Psoas muscle (tissue), 8 donors: ENCODE results near the gene ETFB. TPM values are rescaled to one million over a fixed set of nuclear protein-coding genes. Genes with fewer than 3 reads are reported as not detected.

Source experiments
- ATAC-seq, 4 donors: fragments of 200-7000 bp; cut with Tn5 transposase; one replicate each; pipeline ENCODE4 v1.9.1; 2020; ENCODE audit warnings: moderate library complexity in 3 of 4, mild to moderate bottlenecking in 2 of 4
- DNase-seq, 2 donors: peaks; one replicate each; pipeline ENCODE4 v3.0.0-alpha.2; 2020
- H3K27ac ChIP-seq: fragments of 200-600 bp; one replicate; pipeline ENCODE4 v1.8.0; 2022
- H3K27me3 ChIP-seq, 3 donors: fragments of 200-600 bp in 1 of 3; one replicate each; pipeline versions ENCODE4 v1.6.1 to v1.8.0; 2013 to 2022; ENCODE audit warnings: low read length in 2 of 3, mild to moderate bottlenecking in 2 of 3, moderate library complexity in 1 of 3; ENCODE audit not compliant: insufficient read depth in 3 of 3
- H3K36me3 ChIP-seq, 2 donors: fragments of 200-600 bp in 1 of 2; one replicate each; pipeline versions ENCODE4 v1.6.1 to v1.8.0; 2013 to 2022; ENCODE audit warnings: low read depth in 1 of 2, mild to moderate bottlenecking in 1 of 2, moderate library complexity in 1 of 2; ENCODE audit not compliant: insufficient read depth in 1 of 2
- H3K4me1 ChIP-seq: fragments of 200-600 bp; one replicate; pipeline ENCODE4 v1.8.0; 2022
- H3K4me3 ChIP-seq: fragments of 200-600 bp; one replicate; pipeline ENCODE4 v1.8.0; 2022; ENCODE audit warnings: mild to moderate bottlenecking
- H3K9me3 ChIP-seq: fragments of 200-600 bp; one replicate; pipeline ENCODE4 v1.8.0; 2022
- CTCF ChIP-seq: fragments of 200-600 bp; IDR thresholded peaks from one replicate; pipeline ENCODE4 v1.8.0; 2022; ENCODE audit warnings: antibody characterized with exemption
- WGBS, 3 donors: extraction: QIAGEN DNeasy Blood & Tissue Kit; methylation state at CpG; one replicate each; pipeline versions ENCODE4 v1.1.6 to v1.1.7; 2013; 5-methylcytosine and 5-hydroxymethylcytosine counted together
- intact Hi-C, 2 donors: fragments of 100-400 bp; cut with DNase I; formaldehyde crosslinking; loops; one replicate each; pipeline versions ENCODE4 v1.11.0 to v1.14.2; 2022
- polyA plus RNA-seq, 3 donors: library from polyadenylated mRNA; stranded (reverse); fragments of 200-250 nt; gene quantifications; one replicate each; pipeline ENCODE4 v1.2.3, GENCODE V29; 2013
- total RNA-seq, 4 donors: library from RNA; stranded (reverse); fragmentation: NEBNext Ultra II Directional in 2 of 4; extraction: Animal tissue kit (Norgen Biotek cat#: 25700) in 2 of 4; gene quantifications; one replicate each; pipeline versions ENCODE4 v1.2.1 to v1.2.4, GENCODE V29; 2021 to 2023
- donor health status: healthy with polysubstance abuse.
- donor health status: DM: no; HTN: no; CAD: no; lungs with moderate emphysema.
- donor health status: Bipolar disorder and iron deficiency.
- donor health status: healthy.
- donor health status: DM: yes; HTN: yes; CAD: no.
- donor health status: DM: no; HTN: no; CAD: no.
- donor health status: DM: no; HTN: no; CAD: no.
- donor health status: DM: yes; HTN: yes; CAD: no.

Gene ETFB
- total and polyA plus RNA-seq, 7 donors: 91.8 to 172 (median 151) TPM

- DNase-seq (no peak), ATAC-seq (no peak)
- no peaks in the 10 kb centered on the region for H3K27me3 ChIP-seq
- no peak for TF ChIP-seq CTCF
- H3K36me3 ChIP-seq: peaks cover 0 to 68% of the 10 kb centered on the region in 2 donors
- H3K9me3 ChIP-seq: no peaks in the 10 kb centered on the region
- intact Hi-C loops: no loop called here
- 86 to 92% (median 88%) methylated on average over 17 of the region's 17 CpGs for WGBS, 3 donors
- H3K4me1 ChIP-seq: no peaks in the 10 kb centered on the region
- no peak overlapping the region for H3K4me3 ChIP-seq
- no peak overlapping the region for H3K27ac ChIP-seq
Measured at GRCh38 chr19:51346742-51347141, 19.4 kb downstream of the ETFB start.

GRCh38 chr19:51345076-51345620, 21.0 kb downstream of the ETFB start:
- Histone ChIP-seq H3K27ac (no peak overlapping the region), H3K36me3 (peaks cover 0 to 52% of the 10 kb centered on the region in 2 donors), H3K9me3 (no peaks in the 10 kb centered on the region), H3K4me1 (no peaks in the 10 kb centered on the region), H3K27me3 (no peaks in the 10 kb centered on the region), H3K4me3 (no peak overlapping the region)
- ATAC-seq (no peak), DNase-seq (peak in 1 of 2 donors; percentile 9)
- WGBS, 3 donors: 97 to 98% (median 97%) methylated on average over 9 of the region's 9 CpGs
- TF ChIP-seq CTCF: no peak
- intact Hi-C loops: no loop called here

- TF ChIP-seq CTCF: no peak
Measured at GRCh38 chr19:51342631-51343569, 23.3 kb downstream of the ETFB start.

GRCh38 chr19:51341976-51342580, 24.1 kb downstream of the ETFB start, which contains the start of gene VSIG10L:
VSIG10L (minus strand) TSS chr19:51342139; CDS start chr19:51342124, 15 bp downstream.
- 30 to 40% (median 33%) methylated on average over 3 of the region's 3 CpGs for WGBS, 3 donors
- TF ChIP-seq CTCF: no peak
- ATAC-seq: no peak
- H3K4me1 ChIP-seq: no peaks in the 10 kb centered on the region
- no peak within 1 kb of the TSS for H3K27ac ChIP-seq
- H3K9me3 ChIP-seq: no peaks in the 10 kb centered on the region
- H3K27me3 ChIP-seq: no peaks in the 10 kb centered on the region
- peak in 1 of 2 donors; percentile 39 for DNase-seq
- intact Hi-C loops: no loop called here
- H3K36me3 ChIP-seq: peaks cover 0 to 23% of the 10 kb centered on the region in 2 donors
- H3K4me3 ChIP-seq: no peak within 1 kb of the TSS

More at GRCh38 chr19:51342631-51343569, 23.3 kb downstream of the ETFB start:
- DNase-seq (peak in 1 of 2 donors; percentile 40), ATAC-seq (no peak)
- Histone ChIP-seq H3K9me3 (no peaks in the 10 kb centered on the region), H3K4me3 (no peak overlapping the region), H3K36me3 (peaks cover 0 to 31% of the 10 kb centered on the region in 2 donors), H3K4me1 (no peaks in the 10 kb centered on the region), H3K27me3 (no peaks in the 10 kb centered on the region), H3K27ac (no peak overlapping the region)
- intact Hi-C loops: no loop called here
- 42 to 49% (median 49%) methylated on average over 9 of the region's 9 CpGs for WGBS, 3 donors
